Epithelial cell of proximal tubule (primary cell): Measurements from ENCODE around the gene PPP1R3C. TPM values are rescaled to one million over a fixed set of nuclear protein-coding genes. Genes with fewer than 3 reads are reported as not detected.

Experiments used
- DNase-seq: peaks from one replicate; pipeline ENCODE4 v3.0.0-alpha.2; 2011; ENCODE audit warnings: low read depth
- H3K4me3 ChIP-seq: 2 replicates; pipeline ENCODE4 v1.5.1; 2011; ENCODE audit warnings: low read depth, mild to moderate bottlenecking, low read length
- total RNA-seq: library from RNA; depleted of rRNA; stranded (reverse); fragments of >200 nt; gene quantifications from 2 replicates; pipeline ENCODE4 v1.2.3, GENCODE V29; 2015
- TF ChIP-seq, protein P1 (sequence below): conservative IDR thresholded peaks from 2 replicates; pipeline ENCODE4 v1.5.1; 2012; ENCODE audit warnings: low read depth, mild to moderate bottlenecking, low read length

The PPP1R3C gene
- total RNA-seq, 1 donor from 2014 or later: 2.1 TPM

DNA sequence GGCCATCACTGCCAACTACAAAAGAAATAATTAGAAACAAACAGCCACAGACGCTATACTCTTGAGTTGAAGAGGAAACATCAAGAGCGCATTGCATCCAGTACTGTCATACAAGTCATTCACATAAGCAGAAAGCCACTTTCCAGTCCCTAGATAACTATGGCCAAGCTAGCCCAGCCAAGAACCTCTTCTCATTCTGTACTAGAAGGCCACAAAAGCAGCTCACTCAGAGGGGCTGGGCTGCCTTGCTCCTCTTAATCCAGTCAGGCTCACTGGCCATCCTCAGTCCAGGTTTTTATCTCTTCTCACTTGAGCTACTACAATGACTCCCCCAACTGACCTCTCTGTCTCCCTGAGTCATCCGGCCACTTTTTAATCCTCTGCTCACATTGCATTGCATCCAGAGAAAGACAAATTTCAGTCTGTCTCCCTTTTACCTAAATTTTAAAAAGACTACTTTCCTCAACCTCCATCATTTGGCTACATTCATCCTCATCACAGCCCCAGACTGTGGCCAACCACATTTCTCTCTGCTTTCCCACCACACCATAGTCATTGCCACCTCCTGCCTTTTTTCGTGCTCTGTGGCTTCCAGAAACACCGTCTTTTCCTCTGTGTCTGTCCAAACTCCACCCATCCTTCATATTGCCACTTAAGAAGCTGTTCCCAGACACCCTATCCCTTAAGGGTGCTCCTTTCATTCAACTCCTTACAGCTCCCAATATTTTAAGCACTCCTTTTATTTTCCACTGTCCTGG is 25.0 kb downstream of the PPP1R3C start:
- DNase-seq: no peak
- TF ChIP-seq, protein P1, sequence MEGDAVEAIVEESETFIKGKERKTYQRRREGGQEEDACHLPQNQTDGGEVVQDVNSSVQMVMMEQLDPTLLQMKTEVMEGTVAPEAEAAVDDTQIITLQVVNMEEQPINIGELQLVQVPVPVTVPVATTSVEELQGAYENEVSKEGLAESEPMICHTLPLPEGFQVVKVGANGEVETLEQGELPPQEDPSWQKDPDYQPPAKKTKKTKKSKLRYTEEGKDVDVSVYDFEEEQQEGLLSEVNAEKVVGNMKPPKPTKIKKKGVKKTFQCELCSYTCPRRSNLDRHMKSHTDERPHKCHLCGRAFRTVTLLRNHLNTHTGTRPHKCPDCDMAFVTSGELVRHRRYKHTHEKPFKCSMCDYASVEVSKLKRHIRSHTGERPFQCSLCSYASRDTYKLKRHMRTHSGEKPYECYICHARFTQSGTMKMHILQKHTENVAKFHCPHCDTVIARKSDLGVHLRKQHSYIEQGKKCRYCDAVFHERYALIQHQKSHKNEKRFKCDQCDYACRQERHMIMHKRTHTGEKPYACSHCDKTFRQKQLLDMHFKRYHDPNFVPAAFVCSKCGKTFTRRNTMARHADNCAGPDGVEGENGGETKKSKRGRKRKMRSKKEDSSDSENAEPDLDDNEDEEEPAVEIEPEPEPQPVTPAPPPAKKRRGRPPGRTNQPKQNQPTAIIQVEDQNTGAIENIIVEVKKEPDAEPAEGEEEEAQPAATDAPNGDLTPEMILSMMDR: no peak
- no peak overlapping the region for H3K4me3 ChIP-seq

DNA sequence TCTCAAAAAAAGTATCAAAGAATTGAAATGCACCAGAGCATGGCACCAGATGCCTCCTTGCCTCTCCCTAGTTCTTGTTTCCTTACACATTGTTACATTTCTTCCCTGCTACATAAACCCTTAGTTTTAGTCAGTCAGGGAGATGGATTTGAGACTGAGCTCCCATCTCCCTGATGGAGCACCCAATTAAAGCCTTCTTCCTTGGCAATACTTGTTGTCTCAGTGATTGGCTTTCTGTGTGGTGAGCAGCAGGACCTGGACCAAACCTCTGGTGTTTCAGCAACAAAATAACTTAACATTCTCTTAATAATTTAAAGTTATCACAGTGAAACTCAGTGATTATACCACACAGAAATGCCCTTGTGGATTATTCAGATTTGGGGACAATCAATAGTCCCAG is 26.9 kb downstream of the PPP1R3C start:
- DNase-seq: no peak
- no peak overlapping the region for H3K4me3 ChIP-seq
- TF ChIP-seq, protein P1: no peak

GRCh38 chr10:91604553-91605534 is 28.0 kb downstream of the PPP1R3C start:
- H3K4me3 ChIP-seq: no peak overlapping the region
- TF ChIP-seq, protein P1: peak; percentile 34
- DNase-seq: no peak

- no peak overlapping the region for H3K4me3 ChIP-seq
- TF ChIP-seq, protein P1: no peak
- DNase-seq: peak; percentile 88
These were observed 28.9 kb downstream of the PPP1R3C start for GRCh38 chr10:91603931-91604331.

GRCh38 chr10:91602868-91603568 is 29.9 kb downstream of the PPP1R3C start:
- TF ChIP-seq, protein P1: no peak
- H3K4me3 ChIP-seq: no peak overlapping the region
- DNase-seq: no peak

- TF ChIP-seq, protein P1: no peak
- no peak for DNase-seq
- H3K4me3 ChIP-seq: no peak overlapping the region
These were observed 30.4 kb downstream of the PPP1R3C start for GRCh38 chr10:91602449-91602848.
